ENCODE data around the gene PDE8A. TPM values are rescaled to one million over a fixed set of nuclear protein-coding genes. Genes with fewer than 3 reads are reported as not detected.

PDE8A gene
- total and polyA plus RNA-seq, 2 donors (not counting 3 experiments of a cell fraction or from before 2014, with no cell fraction given), result 21.3 to 45.7 TPM

DNA sequence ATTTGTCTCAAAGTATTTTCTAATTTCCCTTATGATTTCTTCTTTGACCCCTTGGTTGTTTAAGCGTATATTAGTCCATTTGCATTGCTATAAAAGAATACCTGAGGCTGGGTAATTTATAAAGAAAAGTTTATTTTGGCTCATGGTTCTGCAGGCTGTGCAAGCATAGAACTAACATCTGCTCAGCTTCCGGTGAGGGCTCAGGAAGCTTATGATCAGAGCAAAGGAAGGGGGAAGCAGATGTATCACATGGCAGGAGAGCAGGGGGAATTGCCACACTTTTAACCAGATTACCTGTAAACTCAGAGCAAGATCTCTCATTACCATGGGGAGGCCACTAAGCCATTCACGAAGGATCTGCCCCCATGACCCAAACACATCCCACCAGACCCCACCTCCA, 148.2 kb downstream of the PDE8A start:
- dilution Hi-C loops (cut with MboI; ENCODE audit: extremely low pct_ligation_motif_present, low sequenced_read_pairs), result no loop called here
- no peaks in the 10 kb centered on the region for H3K9me1 ChIP-seq (replicated peaks; ENCODE audit: control insufficient read depth, extremely low read depth, insufficient read depth, low read length)
- H3K79me2 ChIP-seq (ENCODE audit: control insufficient read depth, insufficient read depth, low read length), result no peaks in the 10 kb centered on the region
- H4K20me1 ChIP-seq (replicated peaks; ENCODE audit: control insufficient read depth, extremely low read depth, insufficient read depth, low read length), result no peaks in the 10 kb centered on the region
- H2AFZ ChIP-seq (ENCODE audit: low read depth, low read length), result no peak overlapping the region
- peaks cover 27% of the 10 kb centered on the region for H3K4me1 ChIP-seq (ENCODE audit: control insufficient read depth, extremely low read depth, insufficient read depth, low read length)
- H3K9me3 ChIP-seq (replicated peaks; ENCODE audit: control insufficient read depth, insufficient read depth, low read length), result no peaks in the 10 kb centered on the region
- no peak for FAIRE-seq
- CTCF ChIA-PET, result interaction anchor here (1.0 kb wide), 1 partner anchor 8 kb away, joined by 3 read pairs; no protein-coding TSS in a partner anchor
- no peaks in the 10 kb centered on the region for H3K27me3 ChIP-seq (ENCODE audit: control insufficient read depth in 2 of 2, insufficient read depth in 2 of 2, low read length in 2 of 2)
- DNase-seq (ENCODE audit: low read depth, low spot score), result peak; percentile 20
- H3K4me3 ChIP-seq (replicated peaks in 1 of 3; ENCODE audit: insufficient read depth in 1 of 3, low read depth in 1 of 3, low read length in 3 of 3), result no peak overlapping the region
- H3K9ac ChIP-seq (replicated peaks; ENCODE audit: extremely low read depth, insufficient read depth, low read length), result no peak overlapping the region
- BruUV-seq (replicated peaks), result no TSS peak
- peak overlapping the region; percentile 11 for H3K4me2 ChIP-seq (ENCODE audit: insufficient read depth, low read length)
- POLR2A ChIA-PET, result no interaction called here
- intact Hi-C loops (cut with micrococcal nuclease), result loop anchor here (5.0 kb wide), 1 partner anchor 83 kb away; no protein-coding TSS in a partner anchor
- H3K27ac ChIP-seq (ENCODE audit: insufficient read depth, low read depth, low read length), result no peak overlapping the region
- TF ChIP-seq JUN (IDR thresholded peaks at IDR 0.05; ENCODE audit: borderline replicate concordance, insufficient read depth, insufficient read length, low read depth), result no peak
- TF ChIP-seq, protein P1, sequence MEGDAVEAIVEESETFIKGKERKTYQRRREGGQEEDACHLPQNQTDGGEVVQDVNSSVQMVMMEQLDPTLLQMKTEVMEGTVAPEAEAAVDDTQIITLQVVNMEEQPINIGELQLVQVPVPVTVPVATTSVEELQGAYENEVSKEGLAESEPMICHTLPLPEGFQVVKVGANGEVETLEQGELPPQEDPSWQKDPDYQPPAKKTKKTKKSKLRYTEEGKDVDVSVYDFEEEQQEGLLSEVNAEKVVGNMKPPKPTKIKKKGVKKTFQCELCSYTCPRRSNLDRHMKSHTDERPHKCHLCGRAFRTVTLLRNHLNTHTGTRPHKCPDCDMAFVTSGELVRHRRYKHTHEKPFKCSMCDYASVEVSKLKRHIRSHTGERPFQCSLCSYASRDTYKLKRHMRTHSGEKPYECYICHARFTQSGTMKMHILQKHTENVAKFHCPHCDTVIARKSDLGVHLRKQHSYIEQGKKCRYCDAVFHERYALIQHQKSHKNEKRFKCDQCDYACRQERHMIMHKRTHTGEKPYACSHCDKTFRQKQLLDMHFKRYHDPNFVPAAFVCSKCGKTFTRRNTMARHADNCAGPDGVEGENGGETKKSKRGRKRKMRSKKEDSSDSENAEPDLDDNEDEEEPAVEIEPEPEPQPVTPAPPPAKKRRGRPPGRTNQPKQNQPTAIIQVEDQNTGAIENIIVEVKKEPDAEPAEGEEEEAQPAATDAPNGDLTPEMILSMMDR (IDR thresholded peaks at IDR 0.05; ENCODE audit: extremely low read depth in 1 of 2, insufficient read depth in 1 of 2, low read depth in 1 of 2, low read length in 2 of 2), result no peak
- TF ChIP-seq, protein P2, sequence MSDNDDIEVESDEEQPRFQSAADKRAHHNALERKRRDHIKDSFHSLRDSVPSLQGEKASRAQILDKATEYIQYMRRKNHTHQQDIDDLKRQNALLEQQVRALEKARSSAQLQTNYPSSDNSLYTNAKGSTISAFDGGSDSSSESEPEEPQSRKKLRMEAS (IDR thresholded peaks at IDR 0.05; ENCODE audit: insufficient read depth, insufficient read length), result no peak
- TF ChIP-seq GATA2 (IDR thresholded peaks at IDR 0.05; ENCODE audit: insufficient read depth, insufficient read length, low read depth, low read length), result no peak
- TF ChIP-seq POLR2AphosphoS5 (IDR thresholded peaks at IDR 0.05; ENCODE audit: insufficient read depth, low read depth, low read length), result no peak
- TF ChIP-seq MYC (IDR thresholded peaks at IDR 0.05; ENCODE audit: low read depth, low read length), result no peak
- peaks cover 0 to 2% of the 10 kb centered on the region in 2 experiments for H3K36me3 ChIP-seq (ENCODE audit: control insufficient read depth in 2 of 2, extremely low read depth in 1 of 2, insufficient read depth in 2 of 2, low read length in 2 of 2)
